GM12878 (cell line): ENCODE results near the gene ITK. TPM values are rescaled to one million over a fixed set of nuclear protein-coding genes. Genes with fewer than 3 reads are reported as not detected.

Experiments
- CBX3 ChIP-seq: fragments of 200-600 bp; sonication (generic); IDR thresholded peaks from 2 replicates; pipeline ENCODE4 v1.6.1; 2016; ENCODE audit warnings: low read depth, borderline replicate concordance
- PRDM15 ChIP-seq: fragments of 450-650 bp; formaldehyde crosslinking; IDR thresholded peaks from 2 replicates; pipeline ENCODE4 v1.4.0; 2020; ENCODE audit warnings: mild to moderate bottlenecking, moderate library complexity
- RUNX3 ChIP-seq: IDR thresholded peaks from 2 replicates; pipeline ENCODE4 v1.6.1; 2012; ENCODE audit warnings: low read length, inconsistent platforms
- YY1 ChIP-seq: IDR thresholded peaks from 2 replicates; pipeline ENCODE4 v1.6.1; 2011; ENCODE audit warnings: low read depth, mild to moderate bottlenecking, low read length
- ZNF687 ChIP-seq: fragments of 450-650 bp; IDR thresholded peaks from 2 replicates; pipeline ENCODE4 v1.6.1; 2017; ENCODE audit warnings: mild to moderate bottlenecking, moderate library complexity
- polyA plus RNA-seq, 11 experiments: library from polyadenylated mRNA; depleted of rRNA in 4 of 11; unstranded in 6 of 11; stranded (reverse) in 5 of 11; fragments of >200 nt; fragmentation: Nextera tagmentation in 4 of 11; fragmentation: Illumina TruSeq in 1 of 11; extraction: Ambion mirVana in 4 of 11; extraction: Trizol in 1 of 11; gene quantifications; 1 replicate in 1 of 11; 2 replicates in 10 of 11; pipeline versions ENCODE4 v1.2.1 to v1.2.3, GENCODE V29; 2011 to 2016; ENCODE audit warnings: inconsistent platforms in 2 of 11, missing spikeins in 2 of 11, low read depth in 1 of 11
- total RNA-seq, 4 experiments: library from RNA; depleted of rRNA in 3 of 4; stranded (reverse); fragments of >200 nt in 3 of 4; fragmentation: Illumina TruSeq in 1 of 4; extraction: Trizol in 1 of 4; gene quantifications; 2 replicates each; pipeline versions ENCODE4 v1.2.1 to v1.2.3, GENCODE V29; 2013 to 2021

The ITK gene
- total and polyA plus RNA-seq, 10 of the 15 experiments (the other 5 are each of a cell fraction or from before 2014, with no cell fraction given), result 0.05 to 2.4 (median 0.76) TPM

GRCh38 chr5:157284458-157285212 lies 104.0 kb downstream of the ITK start (continued):
- TF ChIP-seq PRDM15 (CRISPR knock-in tag) (no peak), RUNX3 (no peak), CBX3 (no peak), YY1 (no peak), ZNF687 (no peak)
